AG09309 (cell line): ENCODE measurements around the gene CEP76.

ENCODE experiments used
- DNase-seq: peaks from one replicate; pipeline ENCODE4 v3.0.0-alpha.2; 2010; ENCODE audit warnings: low read depth
- H3K4me3 ChIP-seq: 2 replicates; pipeline ENCODE4 v1.5.1; 2011; ENCODE audit warnings: mild to moderate bottlenecking, low read depth, low read length, moderate library complexity; ENCODE audit not compliant: control insufficient read depth
- TF ChIP-seq, protein P1 (sequence below): IDR thresholded peaks from 2 replicates; pipeline ENCODE4 v1.5.1; 2011; ENCODE audit warnings: mild to moderate bottlenecking, low read depth, low read length, inconsistent platforms; ENCODE audit not compliant: insufficient read depth, control insufficient read depth; ENCODE audit errors: missing control alignments

The CEP76 gene

DNA sequence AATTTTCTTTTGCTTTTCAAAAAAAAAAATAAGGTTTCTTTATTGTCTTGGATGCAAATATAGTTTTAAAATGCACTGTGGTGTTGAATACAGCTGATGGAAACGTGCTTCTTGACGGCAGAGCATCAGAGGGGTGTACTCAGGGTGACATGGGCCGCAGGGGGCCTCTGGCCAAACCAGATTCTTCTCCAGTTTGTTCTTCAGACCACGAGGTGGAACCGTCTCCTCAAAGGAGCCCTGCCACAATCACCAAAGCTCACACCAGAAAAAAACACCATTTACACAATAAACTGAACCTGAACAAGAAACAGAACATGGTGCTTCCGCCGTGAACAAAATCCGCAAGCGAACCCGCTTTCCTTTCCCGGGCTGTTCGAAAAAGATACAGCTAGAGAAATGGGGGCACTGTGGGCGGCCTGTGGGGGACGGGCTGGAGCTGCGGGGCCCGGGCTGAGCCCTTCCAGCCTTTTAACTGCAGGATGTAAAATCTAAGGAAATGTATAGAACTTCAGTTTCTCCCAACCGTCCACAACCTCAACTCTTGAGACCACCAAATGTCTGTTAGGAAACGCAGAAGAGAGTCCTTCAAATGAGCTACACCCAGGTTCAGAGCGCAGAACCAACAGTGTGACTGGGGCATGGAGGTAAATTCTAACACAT lies 34.9 kb upstream of the CEP76 start:
- DNase-seq, result no peak
- TF ChIP-seq, protein P1, sequence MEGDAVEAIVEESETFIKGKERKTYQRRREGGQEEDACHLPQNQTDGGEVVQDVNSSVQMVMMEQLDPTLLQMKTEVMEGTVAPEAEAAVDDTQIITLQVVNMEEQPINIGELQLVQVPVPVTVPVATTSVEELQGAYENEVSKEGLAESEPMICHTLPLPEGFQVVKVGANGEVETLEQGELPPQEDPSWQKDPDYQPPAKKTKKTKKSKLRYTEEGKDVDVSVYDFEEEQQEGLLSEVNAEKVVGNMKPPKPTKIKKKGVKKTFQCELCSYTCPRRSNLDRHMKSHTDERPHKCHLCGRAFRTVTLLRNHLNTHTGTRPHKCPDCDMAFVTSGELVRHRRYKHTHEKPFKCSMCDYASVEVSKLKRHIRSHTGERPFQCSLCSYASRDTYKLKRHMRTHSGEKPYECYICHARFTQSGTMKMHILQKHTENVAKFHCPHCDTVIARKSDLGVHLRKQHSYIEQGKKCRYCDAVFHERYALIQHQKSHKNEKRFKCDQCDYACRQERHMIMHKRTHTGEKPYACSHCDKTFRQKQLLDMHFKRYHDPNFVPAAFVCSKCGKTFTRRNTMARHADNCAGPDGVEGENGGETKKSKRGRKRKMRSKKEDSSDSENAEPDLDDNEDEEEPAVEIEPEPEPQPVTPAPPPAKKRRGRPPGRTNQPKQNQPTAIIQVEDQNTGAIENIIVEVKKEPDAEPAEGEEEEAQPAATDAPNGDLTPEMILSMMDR, result no peak

DNA sequence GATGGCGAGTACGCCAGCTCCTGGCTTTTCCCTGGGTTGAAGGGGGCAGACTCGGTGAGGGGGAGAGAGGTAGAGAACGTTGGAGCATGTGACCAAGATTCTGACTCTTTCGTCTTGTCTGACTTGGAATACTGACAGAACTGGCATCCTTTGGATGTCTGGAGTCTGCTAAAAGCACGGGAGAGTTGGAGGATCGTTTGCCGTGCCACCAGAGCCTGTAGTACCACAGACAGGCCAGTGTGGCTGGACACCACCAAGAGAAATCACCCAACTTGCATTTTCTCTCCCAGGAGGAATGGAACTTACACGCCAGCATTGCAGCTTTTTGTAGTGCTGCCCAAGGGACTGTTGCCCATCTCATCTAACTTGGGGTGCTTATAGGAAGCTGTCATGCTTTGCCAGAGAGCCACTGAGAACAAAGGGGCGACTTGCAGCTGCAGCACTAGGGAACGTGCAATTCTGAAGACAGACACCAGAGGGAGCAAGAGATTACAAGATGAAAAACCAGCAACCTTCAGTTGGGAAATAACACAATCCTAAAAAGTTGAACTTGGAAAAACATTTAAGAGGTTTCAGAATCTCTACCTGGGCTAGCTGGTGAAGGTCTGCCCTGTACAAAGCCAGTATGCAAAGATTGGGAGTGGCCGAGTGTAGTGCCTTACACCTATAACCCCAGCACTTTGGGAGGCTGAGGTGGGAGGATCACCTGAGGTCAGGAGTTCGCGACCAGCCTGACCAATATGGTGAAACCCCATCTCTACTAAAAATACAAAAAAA lies 24.4 kb upstream of the CEP76 start:
- TF ChIP-seq, protein P1, result peak; percentile 79
- DNase-seq, result no peak
- H3K4me3 ChIP-seq, result no peak overlapping the region

More for the DNA sequence above, 34.9 kb upstream of the CEP76 start:
- H3K4me3 ChIP-seq, result no peak overlapping the region

DNA sequence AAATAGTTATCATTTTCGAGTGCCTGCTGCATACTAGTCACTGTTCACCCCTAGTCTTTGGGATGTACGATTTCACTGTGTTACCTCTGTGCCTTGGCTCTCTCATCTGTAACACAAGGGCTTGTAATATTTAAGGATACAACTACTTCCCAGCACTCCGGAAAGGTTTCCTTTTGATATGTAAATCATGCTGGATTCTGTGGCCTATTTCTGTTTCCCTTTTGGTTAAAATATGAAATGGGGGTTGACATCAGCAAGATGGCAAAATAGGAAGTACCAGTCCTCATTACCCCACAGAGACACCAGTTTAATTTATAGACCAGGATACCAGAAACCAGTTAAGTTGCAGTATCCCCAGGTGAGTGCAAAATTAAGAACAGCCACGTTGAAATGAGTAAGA lies 23.8 kb upstream of the CEP76 start:
- no peak overlapping the region for H3K4me3 ChIP-seq
- DNase-seq, result no peak
- TF ChIP-seq, protein P1, result no peak

GRCh38 chr18:12722731-12723130 lies 20.2 kb upstream of the CEP76 start:
- TF ChIP-seq, protein P1, result no peak
- no peak for DNase-seq
- H3K4me3 ChIP-seq, result no peak overlapping the region

DNA sequence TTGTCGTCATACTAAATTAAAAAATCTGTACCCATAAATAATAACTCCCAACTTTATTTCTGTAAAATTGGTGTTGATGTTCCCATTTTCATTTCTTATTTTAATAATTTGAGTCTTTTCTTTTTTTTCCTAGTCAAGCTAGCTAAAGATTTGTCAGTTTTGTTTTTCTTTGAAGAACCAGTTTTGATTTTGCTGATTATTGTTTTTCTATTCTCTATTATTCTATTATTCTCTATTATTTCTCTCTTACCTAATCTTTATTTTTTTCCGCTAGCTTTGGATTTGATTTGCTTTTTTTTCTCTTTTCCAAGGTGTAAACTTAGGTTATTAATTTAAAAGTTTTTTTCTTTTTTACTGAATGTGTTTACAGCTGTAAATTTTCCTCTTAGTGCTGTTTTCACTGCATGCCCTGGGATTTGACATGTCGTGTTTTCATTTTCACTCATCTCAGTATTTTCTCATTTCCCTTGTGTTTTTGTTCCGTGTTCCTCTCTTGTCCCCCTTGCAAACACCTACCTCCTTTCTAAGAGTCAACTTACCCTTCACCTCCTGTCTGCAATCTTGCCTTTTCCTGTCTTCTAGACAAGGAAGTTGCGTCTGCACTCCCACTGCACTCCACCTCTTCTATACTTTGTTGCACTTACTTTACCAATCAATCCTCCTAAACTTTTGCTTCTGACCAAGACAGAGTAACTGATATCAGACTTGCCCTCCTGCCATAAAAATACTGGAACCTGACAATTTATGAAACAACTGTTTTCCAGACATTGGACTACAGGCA lies 19.2 kb upstream of the CEP76 start:
- H3K4me3 ChIP-seq, result no peak overlapping the region
- TF ChIP-seq, protein P1, result no peak
- DNase-seq, result no peak

DNA sequence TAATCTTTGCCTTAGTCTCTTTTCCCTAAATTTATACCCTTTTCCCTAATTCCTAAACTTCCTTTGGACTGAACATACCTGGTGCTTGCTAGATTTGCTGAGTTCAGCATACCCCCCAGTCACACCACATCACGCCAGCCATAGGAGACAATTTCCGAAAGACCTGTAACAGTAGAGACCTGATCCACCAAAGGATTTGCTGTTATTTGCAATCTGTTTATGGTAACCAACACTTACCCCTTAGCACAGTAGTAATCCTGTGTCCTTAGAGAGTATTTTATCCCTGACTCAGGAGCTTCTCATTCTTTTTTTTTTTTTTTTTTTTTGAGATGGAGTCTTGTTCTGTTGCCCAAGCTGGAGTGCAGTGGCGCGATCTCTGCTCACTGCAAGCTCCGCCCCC lies 8.9 kb upstream of the CEP76 start:
- DNase-seq, result no peak
- TF ChIP-seq, protein P1, result no peak

More for the DNA sequence above, 8.9 kb upstream of the CEP76 start:
- H3K4me3 ChIP-seq, result no peak overlapping the region
